Brain microvascular endothelial cell (primary cell): ENCODE measurements around the gene ADAM22.

Source experiments
- DNase-seq: peaks from one replicate; pipeline ENCODE4 v3.0.0-alpha.2; 2020
- H3K27ac ChIP-seq: fragments of 250-450 bp; sonication (Bioruptor Pico); 2 replicates; pipeline ENCODE4 v1.5.1; 2020; ENCODE audit warnings: mild to moderate bottlenecking, moderate library complexity
- H3K27me3 ChIP-seq: fragments of 250-450 bp; sonication (Bioruptor Pico); replicated peaks from 2 replicates; pipeline ENCODE4 v1.5.1; 2020; ENCODE audit warnings: mild to moderate bottlenecking
- H3K36me3 ChIP-seq: fragments of 250-450 bp; sonication (Bioruptor Pico); replicated peaks from 2 replicates; pipeline ENCODE4 v1.5.1; 2020; ENCODE audit warnings: mild to moderate bottlenecking
- H3K4me3 ChIP-seq: 2 replicates; pipeline ENCODE4 v1.5.1; 2011; ENCODE audit warnings: low read depth, mild to moderate bottlenecking, control low read depth, low read length, moderate library complexity
- CTCF ChIP-seq: IDR thresholded peaks from 2 replicates; pipeline ENCODE4 v1.5.1; 2011; ENCODE audit warnings: low read depth, mild to moderate bottlenecking, moderate library complexity, low read length, control low read depth, inconsistent platforms; ENCODE audit errors: missing control alignments
- in situ Hi-C: cut with HindIII; loops from 2 replicates; pipeline ENCODE4 v1.10.0; 2017; ENCODE audit warnings: low sequenced_read_pairs, low pct_ligation_motif_present

Gene ADAM22

GRCh38 chr7:88141479-88141878 is 207.4 kb downstream of the ADAM22 start:
- H3K4me3 ChIP-seq, result no peak overlapping the region
- H3K36me3 ChIP-seq, result no peaks in the 10 kb centered on the region
- H3K27ac ChIP-seq, result no peak overlapping the region
- TF ChIP-seq CTCF, result no peak
- no peaks in the 10 kb centered on the region for H3K27me3 ChIP-seq
- in situ Hi-C loops, result no loop called here
- no peak for DNase-seq

GRCh38 chr7:88141953-88142352 is 207.9 kb downstream of the ADAM22 start:
- Histone ChIP-seq H3K27ac (no peak overlapping the region), H3K4me3 (no peak overlapping the region), H3K36me3 (no peaks in the 10 kb centered on the region), H3K27me3 (no peaks in the 10 kb centered on the region)
- no peak for TF ChIP-seq CTCF
- DNase-seq, result no peak
- in situ Hi-C loops, result no loop called here

- Histone ChIP-seq H3K27ac (no peak overlapping the region), H3K4me3 (no peak overlapping the region), H3K36me3 (no peaks in the 10 kb centered on the region), H3K27me3 (no peaks in the 10 kb centered on the region)
- no peak for TF ChIP-seq CTCF
- in situ Hi-C loops, result no loop called here
- DNase-seq, result no peak
These were observed 212.6 kb downstream of the ADAM22 start for GRCh38 chr7:88146616-88147015.

GRCh38 chr7:88147341-88147740 is 213.3 kb downstream of the ADAM22 start:
- in situ Hi-C loops, result no loop called here
- DNase-seq, result no peak
- no peaks in the 10 kb centered on the region for H3K36me3 ChIP-seq
- no peak for TF ChIP-seq CTCF
- no peak overlapping the region for H3K4me3 ChIP-seq
- H3K27me3 ChIP-seq, result no peaks in the 10 kb centered on the region
- no peak overlapping the region for H3K27ac ChIP-seq

- H3K27ac ChIP-seq, result no peak overlapping the region
- DNase-seq, result no peak
- no peak for TF ChIP-seq CTCF
- no peaks in the 10 kb centered on the region for H3K27me3 ChIP-seq
- H3K4me3 ChIP-seq, result no peak overlapping the region
- in situ Hi-C loops, result no loop called here
- H3K36me3 ChIP-seq, result no peaks in the 10 kb centered on the region
These were observed 213.9 kb downstream of the ADAM22 start for GRCh38 chr7:88147949-88148348.

- Histone ChIP-seq H3K4me3 (no peak overlapping the region), H3K27ac (no peak overlapping the region), H3K27me3 (no peaks in the 10 kb centered on the region), H3K36me3 (no peaks in the 10 kb centered on the region)
- in situ Hi-C loops, result no loop called here
- no peak for TF ChIP-seq CTCF
- DNase-seq, result no peak
These were observed 216.0 kb downstream of the ADAM22 start for GRCh38 chr7:88150033-88150432.
